PFSK-1 (cell line): ENCODE measurements around the gene NUTF2.

Source experiments
- FOXP2 ChIP-seq: optimal IDR thresholded peaks from 2 replicates; pipeline ENCODE3; 2011; ENCODE audit warnings: borderline replicate concordance, control low read depth, inconsistent platforms; ENCODE audit not compliant: insufficient read depth; ENCODE audit errors: extremely low read length, extremely low read depth
- POLR2AphosphoS5 ChIP-seq: IDR thresholded peaks from 2 replicates; pipeline ENCODE4 v1.6.1; 2012; ENCODE audit warnings: low read depth, mild to moderate bottlenecking, control low read depth, low read length, moderate library complexity
- SIN3A ChIP-seq: IDR thresholded peaks from 2 replicates; pipeline ENCODE4 v1.6.1; 2012; ENCODE audit warnings: mild to moderate bottlenecking, low read length, moderate library complexity, borderline replicate concordance; ENCODE audit not compliant: insufficient read depth
- TAF1 ChIP-seq: IDR thresholded peaks from 2 replicates; pipeline ENCODE4 v1.6.1; 2012; ENCODE audit warnings: low read length, control low read depth, borderline replicate concordance; ENCODE audit not compliant: insufficient read depth
- TF ChIP-seq, protein P1 (sequence below), 2 experiments: IDR thresholded peaks; 2 replicates each; pipeline versions ENCODE4 v1.6.1 to v1.8.0; 2011 to 2012; ENCODE audit warnings: low read depth in 2 of 2, low read length in 2 of 2, control low read depth in 1 of 2, inconsistent platforms in 1 of 2, mild to moderate bottlenecking in 1 of 2, moderate library complexity in 1 of 2; ENCODE audit not compliant: insufficient read depth in 1 of 2

Gene NUTF2

GRCh38 chr16:67919622-67920221 is 73.0 kb downstream of the NUTF2 start:
- TF ChIP-seq, protein P1, sequence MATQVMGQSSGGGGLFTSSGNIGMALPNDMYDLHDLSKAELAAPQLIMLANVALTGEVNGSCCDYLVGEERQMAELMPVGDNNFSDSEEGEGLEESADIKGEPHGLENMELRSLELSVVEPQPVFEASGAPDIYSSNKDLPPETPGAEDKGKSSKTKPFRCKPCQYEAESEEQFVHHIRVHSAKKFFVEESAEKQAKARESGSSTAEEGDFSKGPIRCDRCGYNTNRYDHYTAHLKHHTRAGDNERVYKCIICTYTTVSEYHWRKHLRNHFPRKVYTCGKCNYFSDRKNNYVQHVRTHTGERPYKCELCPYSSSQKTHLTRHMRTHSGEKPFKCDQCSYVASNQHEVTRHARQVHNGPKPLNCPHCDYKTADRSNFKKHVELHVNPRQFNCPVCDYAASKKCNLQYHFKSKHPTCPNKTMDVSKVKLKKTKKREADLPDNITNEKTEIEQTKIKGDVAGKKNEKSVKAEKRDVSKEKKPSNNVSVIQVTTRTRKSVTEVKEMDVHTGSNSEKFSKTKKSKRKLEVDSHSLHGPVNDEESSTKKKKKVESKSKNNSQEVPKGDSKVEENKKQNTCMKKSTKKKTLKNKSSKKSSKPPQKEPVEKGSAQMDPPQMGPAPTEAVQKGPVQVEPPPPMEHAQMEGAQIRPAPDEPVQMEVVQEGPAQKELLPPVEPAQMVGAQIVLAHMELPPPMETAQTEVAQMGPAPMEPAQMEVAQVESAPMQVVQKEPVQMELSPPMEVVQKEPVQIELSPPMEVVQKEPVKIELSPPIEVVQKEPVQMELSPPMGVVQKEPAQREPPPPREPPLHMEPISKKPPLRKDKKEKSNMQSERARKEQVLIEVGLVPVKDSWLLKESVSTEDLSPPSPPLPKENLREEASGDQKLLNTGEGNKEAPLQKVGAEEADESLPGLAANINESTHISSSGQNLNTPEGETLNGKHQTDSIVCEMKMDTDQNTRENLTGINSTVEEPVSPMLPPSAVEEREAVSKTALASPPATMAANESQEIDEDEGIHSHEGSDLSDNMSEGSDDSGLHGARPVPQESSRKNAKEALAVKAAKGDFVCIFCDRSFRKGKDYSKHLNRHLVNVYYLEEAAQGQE (IDR thresholded peaks at IDR 0.05; ENCODE audit: insufficient read depth in 1 of 2, low read depth in 2 of 2, low read length in 2 of 2) = no peak
- TF ChIP-seq SIN3A (no peak), FOXP2 (no peak), TAF1 (no peak), POLR2AphosphoS5 (no peak)
